Thyroid gland (tissue), 4 donors: Measurements from ENCODE around the gene ISM1.

Source experiments
- POLR2A ChIP-seq, 2 donors: fragments of 450-650 bp; IDR thresholded peaks; one replicate each; pipeline ENCODE4 v1.6.1; 2017; ENCODE audit warnings: antibody characterized with exemption in 2 of 2, mild to moderate bottlenecking in 2 of 2, moderate library complexity in 1 of 2
- TF ChIP-seq, protein P1 (sequence below), 6 experiments: fragments of 200-600 bp in 3 of 6; fragments of 450-650 bp in 3 of 6; sonication (generic) in 3 of 6; IDR thresholded peaks; one replicate each; pipeline ENCODE4 v1.5.1; 2016 to 2019; ENCODE audit warnings: antibody characterized with exemption in 6 of 6, mild to moderate bottlenecking in 2 of 6, inconsistent platforms in 1 of 6, moderate library complexity in 1 of 6

DNA sequence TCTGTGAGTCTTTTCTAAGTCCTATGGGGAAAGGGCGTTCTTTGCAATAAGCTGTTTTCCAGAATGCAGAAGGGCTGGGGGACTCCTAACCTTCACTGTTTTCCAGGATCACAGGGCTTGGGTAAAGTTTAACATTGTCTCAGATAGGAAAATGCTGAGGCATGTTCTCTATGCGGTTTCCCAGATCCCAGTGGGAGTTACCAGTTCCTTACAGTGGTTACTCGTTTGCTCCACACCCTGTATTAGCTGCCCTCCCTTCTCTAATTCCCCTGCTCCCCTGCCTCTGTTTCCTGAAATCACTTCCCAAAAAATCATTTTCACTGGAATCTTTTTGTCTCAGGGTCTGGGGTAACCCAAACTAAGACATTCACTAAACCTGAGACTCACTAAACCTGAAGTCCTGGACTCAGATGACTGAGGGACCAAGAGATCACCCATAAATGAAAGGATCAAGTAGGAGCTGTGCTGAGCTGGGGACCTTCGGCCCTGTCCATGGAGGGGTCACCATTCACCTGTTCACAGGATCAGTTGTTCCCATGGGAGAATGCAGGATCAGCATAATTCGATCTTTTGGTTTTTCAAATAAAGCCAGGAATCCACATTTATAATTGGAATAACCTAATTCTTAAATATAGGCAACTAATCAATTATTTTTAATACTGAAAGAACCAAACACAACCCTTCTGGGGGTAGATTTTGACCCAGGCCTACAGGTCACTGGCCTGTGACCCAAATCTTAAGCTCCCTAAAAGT, 76.2 kb downstream of the ISM1 start:
- TF ChIP-seq, protein P1, sequence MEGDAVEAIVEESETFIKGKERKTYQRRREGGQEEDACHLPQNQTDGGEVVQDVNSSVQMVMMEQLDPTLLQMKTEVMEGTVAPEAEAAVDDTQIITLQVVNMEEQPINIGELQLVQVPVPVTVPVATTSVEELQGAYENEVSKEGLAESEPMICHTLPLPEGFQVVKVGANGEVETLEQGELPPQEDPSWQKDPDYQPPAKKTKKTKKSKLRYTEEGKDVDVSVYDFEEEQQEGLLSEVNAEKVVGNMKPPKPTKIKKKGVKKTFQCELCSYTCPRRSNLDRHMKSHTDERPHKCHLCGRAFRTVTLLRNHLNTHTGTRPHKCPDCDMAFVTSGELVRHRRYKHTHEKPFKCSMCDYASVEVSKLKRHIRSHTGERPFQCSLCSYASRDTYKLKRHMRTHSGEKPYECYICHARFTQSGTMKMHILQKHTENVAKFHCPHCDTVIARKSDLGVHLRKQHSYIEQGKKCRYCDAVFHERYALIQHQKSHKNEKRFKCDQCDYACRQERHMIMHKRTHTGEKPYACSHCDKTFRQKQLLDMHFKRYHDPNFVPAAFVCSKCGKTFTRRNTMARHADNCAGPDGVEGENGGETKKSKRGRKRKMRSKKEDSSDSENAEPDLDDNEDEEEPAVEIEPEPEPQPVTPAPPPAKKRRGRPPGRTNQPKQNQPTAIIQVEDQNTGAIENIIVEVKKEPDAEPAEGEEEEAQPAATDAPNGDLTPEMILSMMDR (IDR thresholded peaks at IDR 0.05), result no peak
- no peak for TF ChIP-seq POLR2A (IDR thresholded peaks at IDR 0.05)
